ENCODE results near the gene PFKL.
A peak's percentile ranks its signal among the peaks of the same experiment; 100 is the strongest.

The PFKL gene

GRCh38 chr21:44299458-44300261, at the start of gene PFKL:
PFKL (plus strand) TSS chr21:44300053; CDS start chr21:44300106, 53 bp downstream.
- DNase-seq = peak; percentile 80

GRCh38 chr21:44253832-44254710, 45.8 kb upstream of the PFKL start:
- DNase-seq = peak; percentile 23

GRCh38 chr21:44255511-44255981, 44.3 kb upstream of the PFKL start:
- DNase-seq = peak; percentile 30

- DNase-seq = peak; percentile 9
Observed at GRCh38 chr21:44258056-44258725, 41.7 kb upstream of the PFKL start.

GRCh38 chr21:44259082-44259705, 40.7 kb upstream of the PFKL start:
- DNase-seq = peak; percentile 19

- DNase-seq = no peak
Observed at GRCh38 chr21:44260066-44260465, 39.8 kb upstream of the PFKL start.

- peak; percentile 10 for DNase-seq
Observed at GRCh38 chr21:44260791-44261631, 38.8 kb upstream of the PFKL start.

- DNase-seq = peak; percentile 22
Observed at GRCh38 chr21:44261675-44262295, 38.1 kb upstream of the PFKL start, which contains the start of gene DNMT3L. DNMT3L (minus strand) TSS chr21:44261897; CDS start chr21:44261259, 638 bp downstream.

GRCh38 chr21:44262338-44263056, 37.4 kb upstream of the PFKL start:
- DNase-seq = peak; percentile 12

GRCh38 chr21:44263221-44263760, 36.6 kb upstream of the PFKL start:
- peak; percentile 23 for DNase-seq

- peak; percentile 6 for DNase-seq
Observed at GRCh38 chr21:44263768-44264167, 36.1 kb upstream of the PFKL start.

- DNase-seq = no peak
Observed at GRCh38 chr21:44265734-44266270, 34.1 kb upstream of the PFKL start.

GRCh38 chr21:44267655-44268142, 32.2 kb upstream of the PFKL start:
- peak; percentile 12 for DNase-seq

GRCh38 chr21:44269090-44269489, 30.8 kb upstream of the PFKL start:
- no peak for DNase-seq

- DNase-seq = peak; percentile 14
Observed at GRCh38 chr21:44271558-44272283, 28.1 kb upstream of the PFKL start.

GRCh38 chr21:44272284-44272858, 27.5 kb upstream of the PFKL start:
- peak; percentile 12 for DNase-seq

- DNase-seq = peak; percentile 32
Observed at GRCh38 chr21:44273046-44273445, 26.8 kb upstream of the PFKL start.

- DNase-seq = no peak
Observed at GRCh38 chr21:44275041-44275440, 24.8 kb upstream of the PFKL start.
